Activated CD4-positive, alpha-beta T cell treated with anti-CD3 and anti-CD28 coated beads for 4 hours (primary cell): Measurements from ENCODE around the gene PRKRA.
"Not testable (repeated sequence)": the region's sequence is repeated elsewhere in the genome, so short reads cannot be mapped to it uniquely, and the experiment has no call there.

Experiments
- DNase-seq, 2 donors: peaks; one replicate each; pipeline ENCODE4 v3.0.0-alpha.2; 2020

PRKRA gene

GRCh38 chr2:178450774-178451525 lies at the start of gene PRKRA, which contains the start of gene PJVK:
Gene PRKRA, minus strand, starts transcription at chr2:178451175. Its CDS starts 145 bp downstream, at chr2:178451030.
Gene PJVK, plus strand, starts transcription at chr2:178451378. Its CDS starts 2,032 bp downstream, at chr2:178453410.
- DNase-seq: peak; percentile 95 to 97

- DNase-seq: no peak
Measured at GRCh38 chr2:178499640-178500039, 48.7 kb upstream of the PRKRA start.

DNA sequence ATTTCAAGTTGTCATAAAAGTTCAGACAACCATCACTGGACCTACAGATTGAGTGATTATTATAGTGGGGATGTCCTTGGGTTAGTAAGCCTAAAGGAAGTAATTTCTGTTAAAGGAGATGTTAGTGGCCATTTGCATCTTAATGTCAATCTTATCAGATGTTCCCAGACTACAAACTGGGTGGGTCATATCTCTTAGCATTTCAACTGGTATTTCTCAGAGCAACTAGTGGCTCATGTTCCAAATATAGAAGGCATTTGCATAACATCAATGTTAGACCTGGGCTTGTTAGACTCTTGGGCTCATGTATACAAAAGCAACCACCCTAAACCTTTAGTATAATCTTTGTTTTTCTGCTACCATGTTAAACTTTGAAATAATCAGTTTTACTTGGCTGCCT lies 47.2 kb upstream of the PRKRA start:
- DNase-seq: no peak

- no peak for DNase-seq
Measured at GRCh38 chr2:178496049-178496448, 45.1 kb upstream of the PRKRA start.

GRCh38 chr2:178491612-178492011 lies 40.6 kb upstream of the PRKRA start:
- DNase-seq: no peak

DNA sequence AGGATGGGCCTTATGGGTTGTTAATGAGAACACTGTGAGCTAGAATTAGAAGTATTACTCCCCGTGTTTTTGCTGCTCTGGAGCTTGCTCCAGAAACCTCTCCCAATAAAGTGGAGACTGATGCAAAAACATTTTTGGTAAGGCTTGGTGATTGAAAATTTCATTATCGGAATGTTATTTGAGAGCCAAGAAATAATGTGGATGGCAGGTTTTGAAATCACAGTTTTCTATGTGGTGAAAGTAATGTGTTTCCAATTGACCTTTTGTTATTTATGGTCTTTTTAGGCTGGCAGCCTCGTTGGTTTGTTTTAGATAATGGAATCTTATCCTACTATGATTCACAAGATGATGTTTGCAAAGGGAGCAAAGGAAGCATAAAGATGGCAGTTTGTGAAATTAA lies 34.4 kb upstream of the PRKRA start:
- DNase-seq: no peak

GRCh38 chr2:178484245-178485041 lies 33.5 kb upstream of the PRKRA start:
- no peak for DNase-seq

- no peak for DNase-seq
Measured at GRCh38 chr2:178482437-178482836, 31.5 kb upstream of the PRKRA start.

DNA sequence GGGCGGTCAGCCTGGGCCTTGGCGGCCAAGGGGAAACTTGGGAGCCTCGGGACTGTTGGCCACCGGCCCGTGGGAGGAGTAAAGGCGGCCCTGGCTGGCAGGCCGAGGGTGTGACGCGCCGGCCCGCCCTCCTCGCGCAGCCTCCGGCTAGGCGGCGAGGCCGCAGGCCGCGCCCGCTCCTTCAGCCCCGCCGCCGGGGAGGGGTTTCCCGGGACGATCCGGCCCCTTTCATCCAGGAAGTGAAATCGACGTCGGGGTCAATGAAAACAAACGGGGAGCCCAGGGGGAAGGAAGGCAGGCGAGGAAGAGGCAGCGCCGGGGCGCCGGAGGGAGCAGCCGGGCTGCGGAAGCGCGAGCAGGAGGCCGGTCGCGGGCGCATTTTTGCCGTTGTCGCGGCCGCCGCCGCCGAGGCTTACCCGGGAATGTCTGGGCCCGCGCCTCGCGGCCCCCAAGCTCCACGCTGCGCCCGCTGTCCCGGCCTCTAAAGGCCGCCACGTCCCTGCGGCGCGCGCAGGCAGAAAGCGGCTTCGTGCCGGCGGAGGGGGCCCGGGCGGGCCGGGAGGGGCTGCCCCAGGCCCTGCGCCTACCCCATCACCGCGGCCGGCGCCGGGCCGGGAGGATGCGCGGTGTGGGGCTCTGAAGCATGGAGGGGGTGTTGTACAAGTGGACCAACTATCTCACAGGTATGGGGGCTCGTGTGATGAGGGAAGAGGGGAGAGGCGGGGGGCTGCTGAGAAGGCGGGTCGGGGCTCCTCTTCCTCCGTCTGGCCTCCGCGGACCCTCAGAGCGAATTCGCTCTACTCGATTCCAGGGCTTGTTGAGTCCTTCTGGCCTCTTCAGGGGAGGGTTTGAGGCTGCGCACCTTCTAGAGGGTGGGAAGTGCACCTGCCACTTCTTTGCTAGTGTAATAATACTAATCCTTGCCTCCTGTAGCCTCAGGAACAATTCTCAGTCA lies 29.5 kb upstream of the PRKRA start, which contains the start of gene PLEKHA3:
Gene PLEKHA3 (plus strand): TSS at position 231 of the 955 bp plus-strand sequence. CDS start 413 bp downstream, at position 644.
- peak; percentile 67 to 68 for DNase-seq

DNA sequence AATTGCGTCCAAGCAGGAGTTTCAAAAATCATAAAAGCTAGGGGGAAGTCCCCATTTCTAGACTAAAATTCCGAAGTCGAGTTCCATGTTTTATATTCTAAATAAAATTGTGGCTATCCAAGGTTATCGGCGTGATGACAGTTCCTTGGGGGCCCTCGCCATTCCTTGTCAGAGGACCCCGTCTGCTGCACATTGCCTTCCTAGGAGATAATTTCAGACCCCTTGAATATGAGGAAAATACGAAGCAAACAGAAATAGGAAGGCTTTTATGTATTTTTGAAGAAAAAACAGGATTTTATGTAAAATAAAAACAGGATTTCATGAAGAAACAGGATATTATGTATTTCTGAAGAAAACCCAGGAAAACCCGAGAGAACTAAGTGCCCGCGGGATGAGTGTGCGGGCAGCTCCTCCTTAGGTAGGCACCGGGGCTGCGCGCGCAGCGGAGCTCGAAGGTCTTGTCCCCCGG lies 28.8 kb upstream of the PRKRA start:
- no peak for DNase-seq

DNA sequence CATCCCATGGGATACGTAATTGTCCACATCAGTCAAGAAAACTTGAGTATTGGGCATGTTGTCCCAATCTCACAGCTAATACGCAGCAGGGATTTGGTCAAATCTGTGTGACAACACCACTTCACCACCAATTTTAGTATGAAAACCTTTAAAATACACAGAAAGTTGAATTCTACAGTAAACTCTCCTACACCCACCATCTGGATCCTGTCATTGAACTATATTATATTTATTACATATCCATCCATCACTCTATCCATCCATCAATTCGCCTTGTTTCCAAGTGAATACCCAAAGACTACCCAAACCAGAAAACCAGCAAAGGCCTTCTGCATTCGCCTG lies 28.3 kb upstream of the PRKRA start:
- no peak for DNase-seq

DNA sequence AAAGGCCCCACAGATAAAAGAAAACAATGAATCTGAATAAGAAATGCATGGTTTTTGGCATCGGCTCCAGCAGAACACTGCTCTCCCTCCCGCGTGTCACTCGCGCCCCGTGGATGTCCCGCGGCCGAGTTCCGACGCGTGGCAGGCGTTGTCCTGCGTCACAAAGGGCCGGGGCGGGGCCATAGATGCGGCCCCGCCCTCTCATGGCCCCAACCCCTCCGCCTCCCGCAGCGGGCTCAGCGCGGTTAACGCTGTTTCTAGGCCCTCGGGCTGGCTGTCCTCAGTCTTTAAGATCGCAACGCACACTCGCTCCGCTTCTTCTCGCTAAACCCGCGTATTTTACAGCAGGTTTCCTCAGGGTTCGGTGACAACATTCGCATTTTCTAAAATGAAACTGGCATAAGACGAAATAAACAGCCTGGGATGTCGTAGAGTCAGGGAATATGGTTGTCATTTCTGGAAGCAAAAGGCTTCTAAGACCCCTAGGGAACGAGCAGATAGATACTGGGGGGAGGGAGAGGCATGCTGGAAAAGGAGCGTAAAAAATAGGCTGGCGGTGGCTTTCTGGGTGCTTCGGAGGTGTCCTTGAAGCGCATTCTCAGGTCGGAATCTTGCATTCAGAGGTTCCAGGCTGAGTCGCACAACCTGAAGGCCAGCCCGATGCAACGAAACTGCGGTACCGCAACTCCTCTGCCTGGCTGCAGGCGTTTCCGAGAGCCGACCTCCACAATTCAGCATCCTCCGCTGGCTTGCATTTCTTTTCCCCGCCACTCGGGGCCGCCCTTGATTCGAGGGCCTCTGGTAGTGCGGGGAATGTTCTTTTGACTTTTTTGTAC lies 27.7 kb upstream of the PRKRA start, which contains the start of gene FKBP7:
Gene FKBP7 (minus strand): TSS at position 162 of the 836 bp plus-strand sequence. CDS start 101 bp downstream, at position 61.
- peak; percentile 82 to 85 for DNase-seq

DNA sequence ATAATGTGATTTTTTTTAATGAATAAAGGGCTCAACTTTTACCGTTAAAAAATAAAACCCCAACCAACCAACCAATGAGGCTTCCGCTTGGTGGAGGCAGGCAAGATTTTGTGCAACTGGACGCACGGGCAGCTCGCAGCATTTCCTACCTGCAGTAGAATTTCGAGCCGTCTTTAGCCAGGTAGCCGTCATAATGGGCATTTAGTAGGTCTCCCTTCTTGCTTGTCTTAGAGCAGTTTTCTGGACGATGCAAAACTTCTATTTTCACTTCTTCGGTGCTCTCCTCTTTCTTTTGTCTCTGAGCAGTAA lies 27.1 kb upstream of the PRKRA start:
- DNase-seq: peak in 1 of 2 donors; percentile 10

DNA sequence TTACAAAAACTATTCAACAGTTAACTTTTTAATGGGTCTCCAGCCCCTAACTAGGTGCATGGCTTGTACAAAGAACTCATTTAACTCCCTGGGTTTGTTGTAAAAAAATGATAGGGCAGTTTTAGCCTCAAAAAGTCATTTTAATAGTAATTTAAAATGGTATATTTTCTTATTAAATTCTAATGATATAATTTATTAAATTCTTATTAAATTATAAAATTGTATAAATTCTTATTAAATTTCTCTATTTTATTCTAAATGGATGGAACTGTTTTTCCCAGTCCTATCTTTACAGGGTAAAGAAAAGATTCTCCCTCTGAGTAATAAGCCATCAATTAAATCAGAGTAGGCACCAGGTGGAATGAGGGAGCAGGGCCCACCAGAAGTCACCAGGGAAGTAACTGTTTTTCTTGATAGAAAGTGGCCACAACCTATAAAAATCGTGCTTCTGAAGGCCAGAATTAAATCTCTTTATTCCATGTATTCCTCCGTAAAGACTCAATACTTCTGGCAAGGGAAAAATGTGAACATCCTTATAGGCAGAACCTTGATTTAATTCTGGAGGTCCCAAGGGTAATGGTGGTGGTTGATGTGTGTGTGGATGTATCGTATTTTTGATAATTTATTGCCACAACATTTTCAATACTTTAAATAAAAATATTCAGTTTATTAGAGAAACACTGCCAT lies 26.6 kb upstream of the PRKRA start:
- no peak for DNase-seq

GRCh38 chr2:178476477-178476876 lies 25.5 kb upstream of the PRKRA start:
- DNase-seq: no peak

GRCh38 chr2:178474560-178474959 lies 23.6 kb upstream of the PRKRA start:
- no peak for DNase-seq

GRCh38 chr2:178473931-178474330 lies 23.0 kb upstream of the PRKRA start:
- no peak for DNase-seq

GRCh38 chr2:178473373-178473772 lies 22.4 kb upstream of the PRKRA start:
- no peak for DNase-seq

- not testable (repeated sequence) for DNase-seq
Measured at GRCh38 chr2:178471313-178471712, 20.3 kb upstream of the PRKRA start.

DNA sequence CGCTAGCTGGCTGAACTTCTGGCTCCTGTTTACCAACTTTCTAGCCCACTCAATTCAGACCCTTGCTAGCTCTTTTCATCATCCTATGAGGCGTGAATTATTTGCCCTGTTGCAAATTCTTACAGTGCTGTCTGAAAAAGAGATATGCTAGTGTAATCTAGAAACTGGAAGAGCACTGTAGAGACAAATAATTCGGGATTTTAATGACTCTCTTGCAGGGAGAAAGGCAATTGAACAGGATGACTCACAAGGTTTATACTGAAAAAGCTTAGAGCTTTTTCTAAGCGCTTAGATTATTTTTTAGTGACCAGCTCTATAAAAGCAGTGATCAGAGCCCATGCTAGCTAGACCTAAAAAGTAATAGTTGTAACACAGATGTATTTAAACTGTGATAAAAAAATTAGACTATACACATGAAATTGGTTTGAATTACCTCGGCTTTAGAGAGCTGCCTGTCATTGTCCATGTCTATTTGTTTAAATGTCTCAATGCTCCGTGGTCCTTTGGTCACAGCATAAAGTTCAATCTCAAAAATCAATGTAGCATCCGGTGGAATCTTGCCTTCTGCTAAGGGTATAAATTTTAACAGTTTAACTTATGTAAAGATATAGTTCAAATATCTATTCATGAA lies 18.4 kb upstream of the PRKRA start:
- DNase-seq: no peak
